Epithelial cell of umbilical artery (primary cell): Measurements from ENCODE around the gene PC. TPM values are rescaled to one million over a fixed set of nuclear protein-coding genes. Genes with fewer than 3 reads are reported as not detected.

ENCODE experiments used
- total RNA-seq: library from RNA; depleted of rRNA; stranded (reverse); fragments of >200 nt; gene quantifications from 2 replicates; pipeline ENCODE4 v1.2.3, GENCODE V29; 2014

The PC gene, protein sequence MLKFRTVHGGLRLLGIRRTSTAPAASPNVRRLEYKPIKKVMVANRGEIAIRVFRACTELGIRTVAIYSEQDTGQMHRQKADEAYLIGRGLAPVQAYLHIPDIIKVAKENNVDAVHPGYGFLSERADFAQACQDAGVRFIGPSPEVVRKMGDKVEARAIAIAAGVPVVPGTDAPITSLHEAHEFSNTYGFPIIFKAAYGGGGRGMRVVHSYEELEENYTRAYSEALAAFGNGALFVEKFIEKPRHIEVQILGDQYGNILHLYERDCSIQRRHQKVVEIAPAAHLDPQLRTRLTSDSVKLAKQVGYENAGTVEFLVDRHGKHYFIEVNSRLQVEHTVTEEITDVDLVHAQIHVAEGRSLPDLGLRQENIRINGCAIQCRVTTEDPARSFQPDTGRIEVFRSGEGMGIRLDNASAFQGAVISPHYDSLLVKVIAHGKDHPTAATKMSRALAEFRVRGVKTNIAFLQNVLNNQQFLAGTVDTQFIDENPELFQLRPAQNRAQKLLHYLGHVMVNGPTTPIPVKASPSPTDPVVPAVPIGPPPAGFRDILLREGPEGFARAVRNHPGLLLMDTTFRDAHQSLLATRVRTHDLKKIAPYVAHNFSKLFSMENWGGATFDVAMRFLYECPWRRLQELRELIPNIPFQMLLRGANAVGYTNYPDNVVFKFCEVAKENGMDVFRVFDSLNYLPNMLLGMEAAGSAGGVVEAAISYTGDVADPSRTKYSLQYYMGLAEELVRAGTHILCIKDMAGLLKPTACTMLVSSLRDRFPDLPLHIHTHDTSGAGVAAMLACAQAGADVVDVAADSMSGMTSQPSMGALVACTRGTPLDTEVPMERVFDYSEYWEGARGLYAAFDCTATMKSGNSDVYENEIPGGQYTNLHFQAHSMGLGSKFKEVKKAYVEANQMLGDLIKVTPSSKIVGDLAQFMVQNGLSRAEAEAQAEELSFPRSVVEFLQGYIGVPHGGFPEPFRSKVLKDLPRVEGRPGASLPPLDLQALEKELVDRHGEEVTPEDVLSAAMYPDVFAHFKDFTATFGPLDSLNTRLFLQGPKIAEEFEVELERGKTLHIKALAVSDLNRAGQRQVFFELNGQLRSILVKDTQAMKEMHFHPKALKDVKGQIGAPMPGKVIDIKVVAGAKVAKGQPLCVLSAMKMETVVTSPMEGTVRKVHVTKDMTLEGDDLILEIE
- 5.5 and 7.8 TPM in 2 replicates for total RNA-seq

DNA sequence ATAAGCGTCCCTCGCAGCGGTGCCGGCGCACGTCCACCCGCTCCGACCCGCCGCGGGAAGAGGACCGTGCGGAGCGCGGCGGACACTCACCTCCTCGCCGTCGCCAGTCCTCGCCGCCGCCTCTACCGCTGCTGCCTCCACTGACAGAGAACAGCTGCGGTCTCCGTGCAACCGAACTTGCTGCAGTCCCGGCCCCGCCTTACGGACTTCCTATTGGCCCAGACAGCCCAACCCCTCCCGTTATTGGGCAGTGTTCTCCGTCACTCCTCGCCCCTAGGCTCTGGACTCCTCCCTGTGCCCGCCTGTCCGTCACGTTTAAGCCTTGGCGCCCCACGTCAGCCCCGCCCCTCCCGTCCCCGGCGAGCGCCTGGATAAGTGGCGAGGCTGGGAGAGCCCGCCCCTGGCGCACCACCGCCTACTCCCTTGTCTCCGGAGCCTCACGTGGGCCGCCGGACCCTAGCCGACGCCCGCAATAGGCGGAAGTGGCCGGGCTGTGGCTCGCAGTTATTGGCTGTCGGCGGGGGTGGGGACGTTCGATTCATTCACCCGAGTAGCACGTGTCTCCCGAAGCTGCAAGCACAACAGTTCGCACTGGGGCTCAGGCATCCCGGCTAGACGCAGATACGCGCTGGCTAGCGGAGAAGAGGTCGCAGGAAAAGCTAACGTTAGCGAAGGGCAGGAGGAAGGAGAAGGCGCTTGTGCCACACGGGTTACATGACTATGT lies at the start of gene PC:
Gene PC, minus strand, starts transcription at position 152 of the 724 bp plus-strand sequence. CDS start 86,224 bp downstream, outside the sequence.

DNA sequence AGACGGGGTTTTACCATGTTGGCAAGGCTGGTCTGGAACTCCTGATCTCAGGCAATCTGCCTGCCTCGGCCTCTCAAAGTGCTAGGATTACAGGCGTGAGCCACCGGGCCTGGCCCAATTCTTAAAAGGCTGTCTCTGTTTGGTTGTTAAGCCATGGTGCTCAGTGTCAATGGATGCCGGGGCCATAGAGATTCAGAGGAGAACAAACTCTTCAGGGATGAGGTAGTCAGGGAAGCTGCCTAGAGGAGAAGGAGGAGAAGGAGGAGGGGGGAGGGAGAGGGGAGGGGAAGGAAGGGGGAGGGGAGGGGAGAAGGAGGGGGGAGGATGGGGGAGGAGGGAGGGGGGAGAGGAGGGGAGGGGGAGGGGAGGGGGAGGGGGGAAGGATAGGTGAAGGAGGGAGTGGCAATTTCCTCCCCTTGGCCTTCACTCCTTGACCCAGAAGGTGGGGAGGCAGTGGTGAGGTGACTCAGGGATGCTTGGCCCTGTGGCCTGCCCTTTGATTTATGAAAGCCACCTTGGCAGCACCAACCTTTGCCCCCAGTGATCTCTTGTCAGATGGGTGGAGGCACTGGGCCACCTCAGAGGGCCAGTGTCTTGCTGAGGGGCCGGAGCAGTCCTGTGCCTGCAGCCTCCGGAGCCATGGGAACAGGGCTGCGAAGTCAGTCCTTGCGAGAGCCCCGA lies 16.7 kb upstream of the PC start, which contains the start of gene C11orf86:
Gene C11orf86, plus strand, starts transcription at position 581 of the 681 bp plus-strand sequence. Its CDS starts 59 bp downstream, at position 640.

DNA sequence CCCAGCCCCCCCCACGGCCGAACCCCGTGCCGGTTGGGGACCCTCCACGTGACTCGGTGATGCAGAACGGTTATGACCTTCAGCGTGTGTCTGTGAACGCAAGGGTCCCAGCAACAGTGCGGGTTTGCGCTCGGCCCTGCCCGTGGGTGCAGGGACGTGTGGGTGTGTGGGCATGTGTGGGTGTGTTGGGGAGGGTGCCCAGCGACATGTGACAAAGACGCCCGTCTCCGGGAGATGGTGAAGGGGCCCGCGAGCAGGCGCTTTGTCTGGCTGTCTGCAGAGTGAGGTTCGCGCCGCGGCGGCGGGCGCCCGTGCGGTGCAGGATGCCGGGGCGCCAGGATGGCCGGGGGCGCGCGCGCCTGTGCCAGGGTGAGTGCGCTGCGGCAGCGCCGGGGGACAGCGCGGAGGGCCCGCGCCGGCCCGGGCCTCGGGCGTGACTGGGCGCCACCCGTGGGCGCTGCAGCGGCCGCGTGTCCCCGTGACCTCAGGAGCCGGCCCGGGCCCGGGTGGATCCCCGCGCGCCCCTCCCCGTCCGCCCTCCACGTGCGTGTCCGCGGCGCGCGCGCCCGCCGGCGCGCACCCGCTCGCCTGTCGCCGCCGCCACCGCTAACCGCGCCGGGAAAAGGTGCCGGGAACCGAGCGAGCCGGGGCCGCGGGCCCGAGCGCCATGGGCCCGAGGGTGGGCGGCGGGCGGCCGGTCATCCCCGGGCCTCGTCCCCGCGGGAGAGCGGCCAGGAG lies 101.5 kb downstream of the PC start, which contains the start of gene LRFN4:
Gene LRFN4, plus strand, starts transcription at position 569 of the 738 bp plus-strand sequence. CDS start 681 bp downstream, outside the sequence.

DNA sequence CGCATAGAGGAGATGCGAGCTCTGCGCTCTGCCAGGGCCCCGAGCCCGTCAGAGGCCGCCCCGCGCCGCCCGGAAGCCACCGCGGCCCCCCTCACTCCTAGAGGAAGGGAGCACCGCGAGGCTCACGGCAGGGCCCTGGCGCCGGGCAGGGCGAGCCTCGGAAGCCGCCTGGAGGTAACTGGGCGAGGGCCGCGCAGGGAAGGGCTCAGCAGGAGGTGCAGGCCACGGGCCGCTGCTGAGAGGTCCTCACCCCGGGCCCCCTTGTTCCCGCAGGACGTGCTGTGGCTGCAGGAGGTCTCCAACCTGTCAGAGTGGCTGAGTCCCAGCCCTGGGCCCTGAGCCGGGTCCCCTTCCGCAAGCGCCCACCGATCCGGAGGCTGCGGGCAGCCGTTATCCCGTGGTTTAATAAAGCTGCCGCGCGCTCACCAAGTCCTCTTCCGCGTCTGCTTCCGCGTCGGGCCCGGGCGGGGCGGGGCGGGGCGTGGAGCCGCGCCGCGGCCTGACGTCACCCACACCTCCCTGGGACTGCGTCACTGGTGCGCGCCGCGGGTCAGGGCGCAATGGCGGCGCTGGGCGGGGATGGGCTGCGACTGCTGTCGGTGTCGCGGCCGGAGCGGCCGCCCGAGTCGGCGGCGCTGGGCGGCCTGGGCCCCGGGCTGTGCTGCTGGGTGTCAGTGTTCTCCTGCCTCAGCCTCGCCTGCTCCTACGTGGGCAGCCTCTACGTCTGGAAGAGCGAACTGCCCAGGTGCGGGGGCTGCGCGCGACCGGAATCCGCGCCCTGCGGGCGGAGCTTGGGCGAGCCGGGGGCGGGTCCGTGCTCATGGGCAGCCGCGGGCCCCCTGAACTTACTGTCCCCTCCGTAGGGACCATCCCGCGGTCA lies 115.0 kb downstream of the PC start, which contains the start of gene RCE1:
Gene RCE1, plus strand, starts transcription at position 546 of the 880 bp plus-strand sequence. Its CDS starts 15 bp downstream, at position 561.

Other genes with a start within 250 kb of the PC start
- 26.3 and 38.3 TPM in 2 replicates for gene SPTBN2, start 229.2 kb downstream of the PC start, total RNA-seq
- 12.2 and 14.0 TPM in 2 replicates for gene RCE1, start 114.9 kb downstream of the PC start, total RNA-seq
- 15.0 and 19.8 TPM in 2 replicates for gene LRFN4, start 101.3 kb downstream of the PC start, total RNA-seq
- not detected in 2 replicates for gene C11orf86, start 16.9 kb upstream of the PC start, total RNA-seq
- not detected in 2 replicates for gene SYT12, start 64.8 kb upstream of the PC start, total RNA-seq
- 4.9 and 6.2 TPM in 2 replicates for gene RHOD, start 98.5 kb upstream of the PC start, total RNA-seq
- 27.9 and 34.7 TPM in 2 replicates for gene KDM2A, start 160.9 kb upstream of the PC start, total RNA-seq